K562 (cell line): ENCODE data around the gene RHOF. TPM values are rescaled to one million over a fixed set of nuclear protein-coding genes. Genes with fewer than 3 reads are reported as not detected.

Source experiments
- BRD4 ChIP-seq: fragments of 200-600 bp; sonication (generic); IDR thresholded peaks from 2 replicates; pipeline ENCODE4 v1.6.1; 2017; ENCODE audit warnings: inconsistent platforms
- CREB1 ChIP-seq, 2 experiments: sonication (generic) in 1 of 2; formaldehyde crosslinking in 1 of 2; IDR thresholded peaks; 2 replicates each; pipeline versions ENCODE4 v1.6.1 to v1.8.0; 2012 to 2022; ENCODE audit warnings: inconsistent platforms in 1 of 2, mild to moderate bottlenecking in 1 of 2, missing genetic modification reagents in 1 of 2, moderate library complexity in 1 of 2
- CTBP1 ChIP-seq: fragments of 450-650 bp; IDR thresholded peaks from 2 replicates; pipeline ENCODE4 v1.6.1; 2016; ENCODE audit warnings: borderline replicate concordance
- JUND ChIP-seq, 2 experiments: IDR thresholded peaks; 2 replicates in 1 of 2; 3 replicates in 1 of 2; pipeline ENCODE4 v1.6.1; 2011; ENCODE audit warnings: borderline replicate concordance in 2 of 2, low read depth in 2 of 2, low read length in 2 of 2, improper control_type of control experiment in 1 of 2, missing biosample characterization in 1 of 2, missing genetic modification characterization in 1 of 2, missing genetic modification reagents in 1 of 2
- L3MBTL2 ChIP-seq: fragments of 450-650 bp; IDR thresholded peaks from 2 replicates; pipeline ENCODE4 v1.6.1; 2016; ENCODE audit warnings: mild to moderate bottlenecking, moderate library complexity
- PML ChIP-seq: IDR thresholded peaks from 2 replicates; pipeline ENCODE4 v1.6.1; 2012; ENCODE audit warnings: low read length, inconsistent platforms
- POLR2AphosphoS5 ChIP-seq: IDR thresholded peaks from 2 replicates; pipeline ENCODE4 v1.6.1; 2011; ENCODE audit warnings: mild to moderate bottlenecking, low read depth, low read length, moderate library complexity; ENCODE audit not compliant: control insufficient read depth, insufficient read depth
- RBFOX2 ChIP-seq: fragments of 200-400 bp; formaldehyde crosslinking; IDR thresholded peaks from 2 replicates; pipeline ENCODE4 v1.6.1; 2017; ENCODE audit warnings: low read depth, mild to moderate bottlenecking, low read length, moderate library complexity
- SMAD4 ChIP-seq: fragments of 250-450 bp; sonication (Bioruptor Pico); conservative IDR thresholded peaks from 2 replicates; pipeline ENCODE4 v1.8.0; 2021; ENCODE audit warnings: inconsistent platforms, mild to moderate bottlenecking, moderate library complexity
- SMARCA4 ChIP-seq: fragments of 450-650 bp; IDR thresholded peaks from 2 replicates; pipeline ENCODE4 v1.6.1; 2016
- SMARCE1 ChIP-seq: fragments of 450-650 bp; IDR thresholded peaks from 2 replicates; pipeline ENCODE4 v1.7.1; 2016; ENCODE audit warnings: mild to moderate bottlenecking
- SOX6 ChIP-seq: fragments of 450-650 bp; IDR thresholded peaks from 2 replicates; pipeline ENCODE4 v1.6.1; 2014; ENCODE audit warnings: mild to moderate bottlenecking
- TCFL5 ChIP-seq: fragments of 250-450 bp; sonication (Bioruptor Pico); conservative IDR thresholded peaks from 2 replicates; pipeline ENCODE4 v1.6.1; 2021; ENCODE audit warnings: mild to moderate bottlenecking, moderate library complexity, matching md5 sums
- ZNF639 ChIP-seq, 2 experiments: fragments of 200-800 bp in 1 of 2; sonication (Bioruptor generic) in 1 of 2; sonication (generic) in 1 of 2; formaldehyde crosslinking in 1 of 2; IDR thresholded peaks in 1 of 2; conservative IDR thresholded peaks in 1 of 2; 2 replicates each; pipeline versions ENCODE4 v1.5.0 to v1.6.1; 2016 to 2020; ENCODE audit warnings: missing compliant biosample characterization in 1 of 2, missing genetic modification characterization in 1 of 2, missing genetic modification reagents in 1 of 2
- ZNF696 ChIP-seq: fragments of 250-450 bp; sonication (Bioruptor Pico); conservative IDR thresholded peaks from 2 replicates; pipeline ENCODE4 v1.4.0; 2020; ENCODE audit warnings: mild to moderate bottlenecking, moderate library complexity
- polyA plus RNA-seq, 8 experiments: library from polyadenylated mRNA; depleted of rRNA in 4 of 8; stranded (reverse) in 5 of 8; unstranded in 3 of 8; fragments of >200 nt; fragmentation: Nextera tagmentation in 2 of 8; fragmentation: Illumina TruSeq in 1 of 8; extraction: Ambion mirVana in 2 of 8; extraction: Trizol in 1 of 8; gene quantifications; 2 replicates each; pipeline versions ENCODE4 v1.2.1 to v1.2.3, GENCODE V29; 2011 to 2014; ENCODE audit warnings: inconsistent platforms in 1 of 8, missing spikeins in 1 of 8
- total RNA-seq, 7 experiments: library from RNA; depleted of rRNA in 6 of 7; stranded (reverse); fragments of >200 nt in 6 of 7; fragmentation: Illumina TruSeq in 2 of 7; extraction: Trizol in 2 of 7; gene quantifications; 2 replicates each; pipeline versions ENCODE4 v1.2.1 to v1.2.3, GENCODE V29; 2011 to 2021; ENCODE audit warnings: low replicate concordance in 1 of 7
- TF ChIP-seq, protein P1 (sequence below), 2 experiments: fragments of 450-650 bp; conservative IDR thresholded peaks; 2 replicates each; pipeline ENCODE4 v1.6.1; 2017; ENCODE audit warnings: mild to moderate bottlenecking in 2 of 2, moderate library complexity in 2 of 2
- TF ChIP-seq, protein P2 (sequence below): fragments of 450-650 bp; IDR thresholded peaks from 2 replicates; pipeline ENCODE4 v1.6.1; 2017; ENCODE audit warnings: antibody characterized with exemption, mild to moderate bottlenecking

RHOF gene
- total and polyA plus RNA-seq, 9 of the 15 experiments (the other 6 are each of a cell fraction or from before 2014, with no cell fraction given) = 0.13 to 10.1 (median 4.0) TPM

GRCh38 chr12:121797937-121798786, 4.7 kb upstream of the RHOF start (continued):
- TF ChIP-seq CREB1 (IDR thresholded peaks at IDR 0.05) = no peak
- 0 out of 2 replicates have a peak, but pooled peaks have one; percentile 21 for TF ChIP-seq CREB1 (CRISPR knock-in tag; IDR thresholded peaks at IDR 0.05)
- TF ChIP-seq, protein P1, sequence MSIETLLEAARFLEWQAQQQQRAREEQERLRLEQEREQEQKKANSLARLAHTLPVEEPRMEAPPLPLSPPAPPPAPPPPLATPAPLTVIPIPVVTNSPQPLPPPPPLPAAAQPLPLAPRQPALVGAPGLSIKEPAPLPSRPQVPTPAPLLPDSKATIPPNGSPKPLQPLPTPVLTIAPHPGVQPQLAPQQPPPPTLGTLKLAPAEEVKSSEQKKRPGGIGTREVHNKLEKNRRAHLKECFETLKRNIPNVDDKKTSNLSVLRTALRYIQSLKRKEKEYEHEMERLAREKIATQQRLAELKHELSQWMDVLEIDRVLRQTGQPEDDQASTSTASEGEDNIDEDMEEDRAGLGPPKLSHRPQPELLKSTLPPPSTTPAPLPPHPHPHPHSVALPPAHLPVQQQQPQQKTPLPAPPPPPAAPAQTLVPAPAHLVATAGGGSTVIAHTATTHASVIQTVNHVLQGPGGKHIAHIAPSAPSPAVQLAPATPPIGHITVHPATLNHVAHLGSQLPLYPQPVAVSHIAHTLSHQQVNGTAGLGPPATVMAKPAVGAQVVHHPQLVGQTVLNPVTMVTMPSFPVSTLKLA (conservative IDR thresholded peaks at IDR 0.05) = peak; percentile 85 to 89
- TF ChIP-seq ZNF696 (CRISPR knock-in tag) = no peak
- TF ChIP-seq SOX6 = peak; percentile 14; the same call in 1 of the 2 replicates
- peak; percentile 22; the same call in 1 of the 2 replicates for TF ChIP-seq SMAD4
- peak in 1 of 2 experiments; percentile 38; a peak in 1 of 4 replicates for TF ChIP-seq ZNF639 (CRISPR knock-in tag; conservative IDR thresholded peaks at IDR 0.05 in 1 of 2, IDR thresholded peaks at IDR 0.05 in 1 of 2)
- TF ChIP-seq SMARCE1 = no peak
- TF ChIP-seq JUND (IDR thresholded peaks at IDR 0.05; ENCODE audit: borderline replicate concordance, low read depth, low read length) = 0 out of 2 replicates have a peak, but pooled peaks have one; percentile 3
- no peak; the same call in 2 of the 3 replicates for TF ChIP-seq JUND (tag; IDR thresholded peaks at IDR 0.05; ENCODE audit: borderline replicate concordance, low read depth, low read length)
- 0 out of 2 replicates have a peak, but pooled peaks have one; percentile 43 for TF ChIP-seq BRD4
- 0 out of 2 replicates have a peak, but pooled peaks have one; percentile 21 for TF ChIP-seq PML
- TF ChIP-seq CTBP1 = peak; percentile 43; the same call in 1 of the 2 replicates
- peak; percentile 16; the same call in 1 of the 2 replicates for TF ChIP-seq SMARCA4
- TF ChIP-seq RBFOX2 = peak; percentile 57; the same call in 1 of the 2 replicates
- no peak for TF ChIP-seq TCFL5 (CRISPR knock-in tag)
- TF ChIP-seq L3MBTL2 = peak; percentile 70
- TF ChIP-seq, protein P2, sequence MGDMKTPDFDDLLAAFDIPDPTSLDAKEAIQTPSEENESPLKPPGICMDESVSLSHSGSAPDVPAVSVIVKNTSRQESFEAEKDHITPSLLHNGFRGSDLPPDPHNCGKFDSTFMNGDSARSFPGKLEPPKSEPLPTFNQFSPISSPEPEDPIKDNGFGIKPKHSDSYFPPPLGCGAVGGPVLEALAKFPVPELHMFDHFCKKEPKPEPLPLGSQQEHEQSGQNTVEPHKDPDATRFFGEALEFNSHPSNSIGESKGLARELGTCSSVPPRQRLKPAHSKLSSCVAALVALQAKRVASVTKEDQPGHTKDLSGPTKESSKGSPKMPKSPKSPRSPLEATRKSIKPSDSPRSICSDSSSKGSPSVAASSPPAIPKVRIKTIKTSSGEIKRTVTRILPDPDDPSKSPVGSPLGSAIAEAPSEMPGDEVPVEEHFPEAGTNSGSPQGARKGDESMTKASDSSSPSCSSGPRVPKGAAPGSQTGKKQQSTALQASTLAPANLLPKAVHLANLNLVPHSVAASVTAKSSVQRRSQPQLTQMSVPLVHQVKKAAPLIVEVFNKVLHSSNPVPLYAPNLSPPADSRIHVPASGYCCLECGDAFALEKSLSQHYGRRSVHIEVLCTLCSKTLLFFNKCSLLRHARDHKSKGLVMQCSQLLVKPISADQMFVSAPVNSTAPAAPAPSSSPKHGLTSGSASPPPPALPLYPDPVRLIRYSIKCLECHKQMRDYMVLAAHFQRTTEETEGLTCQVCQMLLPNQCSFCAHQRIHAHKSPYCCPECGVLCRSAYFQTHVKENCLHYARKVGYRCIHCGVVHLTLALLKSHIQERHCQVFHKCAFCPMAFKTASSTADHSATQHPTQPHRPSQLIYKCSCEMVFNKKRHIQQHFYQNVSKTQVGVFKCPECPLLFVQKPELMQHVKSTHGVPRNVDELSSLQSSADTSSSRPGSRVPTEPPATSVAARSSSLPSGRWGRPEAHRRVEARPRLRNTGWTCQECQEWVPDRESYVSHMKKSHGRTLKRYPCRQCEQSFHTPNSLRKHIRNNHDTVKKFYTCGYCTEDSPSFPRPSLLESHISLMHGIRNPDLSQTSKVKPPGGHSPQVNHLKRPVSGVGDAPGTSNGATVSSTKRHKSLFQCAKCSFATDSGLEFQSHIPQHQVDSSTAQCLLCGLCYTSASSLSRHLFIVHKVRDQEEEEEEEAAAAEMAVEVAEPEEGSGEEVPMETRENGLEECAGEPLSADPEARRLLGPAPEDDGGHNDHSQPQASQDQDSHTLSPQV = peak; percentile 82; the same call in 1 of the 2 replicates
- TF ChIP-seq POLR2AphosphoS5 = 0 out of 2 replicates have a peak, but pooled peaks have one; percentile 31
